ENCODE results near the gene IFNL4. TPM values are rescaled to one million over a fixed set of nuclear protein-coding genes. Genes with fewer than 3 reads are reported as not detected.
A peak's percentile ranks its signal among the peaks of the same experiment; 100 is the strongest.
"Not testable (repeated sequence)": the region's sequence is repeated elsewhere in the genome, so short reads cannot be mapped to it uniquely, and the experiment has no call there.

The IFNL4 gene
- total RNA-seq, 1 experiment from 2014 or later: not detected

DNA sequence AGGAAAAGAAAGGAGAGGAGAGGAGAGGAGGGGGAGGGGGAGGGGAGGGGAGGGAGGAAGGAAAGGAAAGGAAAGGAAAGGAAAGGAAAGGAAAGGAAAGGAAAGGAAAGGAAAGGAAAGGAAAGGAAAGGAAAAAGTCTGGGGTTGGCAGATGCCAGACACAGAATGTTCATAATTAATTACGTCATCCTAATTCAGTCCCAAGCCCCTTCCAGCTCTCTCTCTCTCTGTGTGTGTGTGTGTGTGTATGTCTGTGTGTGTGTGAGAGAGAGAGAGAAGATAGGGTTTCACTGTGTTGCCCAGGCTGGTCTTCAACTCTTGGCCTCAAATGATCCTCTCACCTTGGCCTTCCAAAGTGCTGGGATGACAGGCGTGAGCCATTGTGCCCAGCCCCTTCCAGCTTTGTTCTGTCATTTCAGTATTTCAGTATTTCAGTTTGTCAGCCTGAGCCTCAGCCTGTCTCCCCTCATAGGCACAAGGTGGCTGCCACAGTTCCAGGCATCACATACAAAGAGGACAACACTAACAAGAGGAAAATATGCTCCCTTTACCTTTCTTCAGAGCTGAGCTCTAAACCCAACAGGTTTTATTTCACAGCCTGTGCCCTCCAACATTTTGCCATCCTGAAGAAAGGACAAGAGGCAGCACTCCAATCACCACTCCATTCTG lies 18.4 kb downstream of the IFNL4 start:
- no peak for DNase-seq (ENCODE audit: extremely low read depth, low read depth)

DNA sequence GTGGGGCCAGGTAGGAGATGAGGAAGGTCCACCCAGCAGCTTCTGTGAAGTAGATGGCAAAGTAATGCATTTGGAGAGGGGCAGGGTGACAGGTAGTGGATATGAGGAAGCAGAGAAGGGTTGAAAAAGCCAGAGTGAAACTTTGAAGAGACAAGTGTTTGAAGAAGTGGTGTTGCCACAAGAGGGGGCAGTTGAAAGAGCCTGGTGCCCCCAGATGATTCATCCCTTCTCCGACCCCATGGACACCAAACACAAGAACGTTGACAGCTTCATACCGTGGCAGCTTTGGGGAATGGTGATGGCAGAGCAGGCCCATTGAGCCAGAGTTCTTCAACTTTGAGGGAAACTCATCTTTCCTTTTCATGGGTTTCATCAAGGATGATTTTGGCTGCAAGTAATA lies 23.7 kb downstream of the IFNL4 start:
- DNase-seq (ENCODE audit: extremely low read depth, low read depth): no peak

- DNase-seq (ENCODE audit: extremely low read depth, low read depth): peak; percentile 13
Observed at GRCh38 chr19:39223703-39224279, 24.9 kb downstream of the IFNL4 start.

GRCh38 chr19:39219108-39219507 lies 29.5 kb downstream of the IFNL4 start:
- DNase-seq (ENCODE audit: extremely low read depth, low read depth): not testable (repeated sequence)

GRCh38 chr19:39218230-39219007 lies 30.2 kb downstream of the IFNL4 start:
- no peak for DNase-seq (ENCODE audit: extremely low read depth, low read depth)

DNA sequence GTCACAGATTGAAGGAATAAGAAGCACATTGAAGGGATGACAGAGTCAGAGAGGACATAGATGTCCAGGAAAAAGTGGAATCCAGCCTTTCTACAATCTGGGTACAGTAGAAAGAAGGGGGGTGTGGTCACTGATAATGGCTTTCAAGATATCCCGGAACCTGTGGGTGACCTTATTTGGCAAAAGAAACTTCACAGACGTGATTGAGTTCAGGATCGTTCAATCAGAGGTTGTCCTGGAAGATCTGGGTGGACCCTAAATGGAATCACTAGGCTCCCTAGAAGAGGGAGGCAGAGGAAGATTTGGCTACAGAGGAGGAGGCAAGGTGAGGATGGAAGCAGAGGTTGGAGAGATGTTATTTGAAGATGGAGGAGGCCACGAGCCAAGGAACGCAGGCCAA lies 31.6 kb downstream of the IFNL4 start:
- no peak for DNase-seq (ENCODE audit: extremely low read depth, low read depth)

DNA sequence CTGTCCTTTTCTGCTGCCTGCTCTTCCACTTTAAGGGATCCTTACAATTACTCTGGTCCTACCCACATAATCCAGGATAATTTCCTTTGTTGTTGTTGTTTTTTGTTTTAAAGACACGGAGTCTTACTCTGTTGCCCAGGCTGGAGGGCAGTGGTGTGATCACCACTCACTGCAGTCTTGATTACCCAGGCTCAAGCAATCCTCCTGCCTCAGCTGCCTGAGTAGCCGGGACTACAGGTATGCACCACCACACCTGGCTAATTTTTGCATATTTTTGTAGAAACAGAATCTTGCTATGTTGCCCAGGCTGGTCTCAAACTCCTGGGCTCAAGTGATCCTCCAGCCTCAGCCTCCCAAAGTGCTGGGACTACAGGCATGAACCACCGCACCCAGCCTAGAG lies 33.3 kb downstream of the IFNL4 start:
- DNase-seq (ENCODE audit: extremely low read depth, low read depth): not testable (repeated sequence)

- peak; percentile 17 for DNase-seq (ENCODE audit: extremely low read depth, low read depth)
Observed at GRCh38 chr19:39212375-39212742, 36.3 kb downstream of the IFNL4 start.

GRCh38 chr19:39211731-39212374 lies 36.8 kb downstream of the IFNL4 start:
- DNase-seq (ENCODE audit: extremely low read depth, low read depth): no peak

DNA sequence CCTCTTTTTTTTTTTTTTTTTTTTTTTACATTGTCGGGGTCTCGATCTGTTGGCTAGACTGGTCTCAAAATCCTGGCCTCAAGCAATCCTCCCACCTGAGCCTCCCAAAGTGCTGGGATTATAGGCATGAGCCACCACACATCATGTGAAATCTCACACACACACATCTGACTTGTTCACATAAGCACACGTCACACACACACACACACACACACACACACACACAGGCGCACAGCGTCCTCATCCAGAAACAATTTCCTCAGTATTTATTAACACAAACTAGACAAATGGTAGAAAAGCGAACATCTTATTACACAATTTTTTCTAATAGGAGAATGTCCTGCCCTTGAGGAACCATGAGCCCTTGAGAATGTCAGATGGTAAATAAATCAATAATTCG lies 39.5 kb downstream of the IFNL4 start:
- no peak for DNase-seq (ENCODE audit: extremely low read depth, low read depth)

DNA sequence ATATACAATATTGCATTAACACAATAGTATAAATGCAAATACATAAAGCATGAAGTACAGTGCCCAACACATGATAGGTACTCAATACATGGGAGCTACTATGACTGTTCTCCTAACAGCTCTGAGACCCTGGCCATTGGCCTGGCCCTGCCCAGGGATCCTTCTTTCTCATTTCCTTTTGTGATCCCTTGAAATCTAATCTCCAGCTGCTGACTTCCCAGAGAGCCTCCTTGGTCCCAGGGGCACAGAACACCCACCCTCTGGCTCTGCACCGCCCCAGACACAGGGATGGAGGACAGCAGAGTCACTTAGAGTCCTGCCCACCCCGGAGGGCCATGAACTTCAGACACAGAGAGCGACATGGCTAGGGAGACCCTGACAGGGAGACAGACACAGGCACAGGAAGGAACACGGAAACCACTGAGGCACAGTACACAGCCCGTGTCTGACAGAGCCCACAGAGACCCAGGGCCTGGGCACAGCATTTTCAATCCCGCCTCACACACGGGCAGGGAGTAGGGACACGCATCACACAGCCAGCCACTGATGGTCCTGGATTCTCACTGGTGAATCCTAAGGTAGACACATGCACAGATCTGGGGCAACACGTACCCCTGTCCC lies 40.4 kb downstream of the IFNL4 start:
- DNase-seq (ENCODE audit: extremely low read depth, low read depth): no peak

GRCh38 chr19:39207293-39207836 lies 41.3 kb downstream of the IFNL4 start:
- DNase-seq (ENCODE audit: extremely low read depth, low read depth): no peak

DNA sequence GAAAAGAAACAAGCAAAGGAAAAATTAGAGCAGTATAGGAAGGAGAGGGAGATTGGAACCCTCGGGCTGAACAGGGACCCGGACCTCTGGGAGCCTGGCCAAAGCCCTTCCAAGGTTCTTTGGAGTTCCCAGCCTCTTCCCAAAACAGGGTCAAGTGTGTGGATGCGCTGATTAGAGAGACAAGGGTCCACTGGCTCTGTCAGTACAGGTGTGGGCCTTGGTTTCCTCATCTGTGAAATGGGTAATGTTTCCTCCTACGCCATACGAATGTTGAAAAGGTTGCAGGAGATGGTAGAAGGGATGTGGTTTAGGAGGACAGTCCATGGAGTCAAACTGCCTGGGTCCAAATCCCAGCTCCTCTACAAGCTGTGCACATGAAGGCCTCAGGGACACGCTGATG lies 42.5 kb downstream of the IFNL4 start:
- no peak for DNase-seq (ENCODE audit: extremely low read depth, low read depth)

- no peak for DNase-seq (ENCODE audit: extremely low read depth, low read depth)
Observed at GRCh38 chr19:39205449-39205764, 43.2 kb downstream of the IFNL4 start.

- DNase-seq (ENCODE audit: extremely low read depth, low read depth): no peak
Observed at GRCh38 chr19:39203372-39204341, 45.0 kb downstream of the IFNL4 start, which contains the start of gene SYCN. Gene SYCN (minus strand): TSS chr19:39204263. CDS start chr19:39204254, 9 bp downstream.

DNA sequence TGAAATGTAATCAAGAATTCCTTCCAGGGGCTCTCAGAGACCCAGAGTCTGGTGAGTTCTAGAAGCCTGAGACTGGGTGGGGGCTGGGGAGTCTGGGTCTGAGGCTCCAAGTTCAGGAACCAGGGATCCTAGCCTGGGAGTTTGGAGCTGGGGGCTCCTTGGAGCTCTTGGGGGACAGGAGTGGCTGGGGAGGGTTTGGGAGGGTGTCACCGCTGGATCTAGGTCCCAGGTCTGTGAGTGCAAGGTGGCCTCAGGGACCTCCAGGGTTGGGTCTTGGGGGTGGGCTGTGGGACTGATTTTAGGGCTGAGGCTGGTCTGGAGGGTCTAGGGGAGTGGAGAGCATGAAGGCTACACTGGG lies 45.7 kb downstream of the IFNL4 start:
- DNase-seq (ENCODE audit: extremely low read depth, low read depth): no peak

DNA sequence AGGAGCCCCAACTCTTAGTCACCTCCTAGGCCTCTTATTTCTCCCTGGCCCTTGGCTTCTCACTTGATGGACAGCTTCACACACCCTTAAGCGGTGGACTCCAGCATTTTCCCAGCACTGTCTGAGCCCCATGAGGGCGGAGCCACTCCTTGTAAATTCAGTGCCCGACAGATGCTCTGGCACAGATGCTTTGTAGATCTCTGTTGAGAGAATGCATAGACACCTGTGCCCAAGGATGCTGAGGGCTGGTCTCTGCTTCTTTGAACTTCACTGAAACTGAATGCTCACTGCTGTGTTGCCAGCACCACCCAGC lies 47.9 kb downstream of the IFNL4 start:
- DNase-seq (ENCODE audit: extremely low read depth, low read depth): no peak

DNA sequence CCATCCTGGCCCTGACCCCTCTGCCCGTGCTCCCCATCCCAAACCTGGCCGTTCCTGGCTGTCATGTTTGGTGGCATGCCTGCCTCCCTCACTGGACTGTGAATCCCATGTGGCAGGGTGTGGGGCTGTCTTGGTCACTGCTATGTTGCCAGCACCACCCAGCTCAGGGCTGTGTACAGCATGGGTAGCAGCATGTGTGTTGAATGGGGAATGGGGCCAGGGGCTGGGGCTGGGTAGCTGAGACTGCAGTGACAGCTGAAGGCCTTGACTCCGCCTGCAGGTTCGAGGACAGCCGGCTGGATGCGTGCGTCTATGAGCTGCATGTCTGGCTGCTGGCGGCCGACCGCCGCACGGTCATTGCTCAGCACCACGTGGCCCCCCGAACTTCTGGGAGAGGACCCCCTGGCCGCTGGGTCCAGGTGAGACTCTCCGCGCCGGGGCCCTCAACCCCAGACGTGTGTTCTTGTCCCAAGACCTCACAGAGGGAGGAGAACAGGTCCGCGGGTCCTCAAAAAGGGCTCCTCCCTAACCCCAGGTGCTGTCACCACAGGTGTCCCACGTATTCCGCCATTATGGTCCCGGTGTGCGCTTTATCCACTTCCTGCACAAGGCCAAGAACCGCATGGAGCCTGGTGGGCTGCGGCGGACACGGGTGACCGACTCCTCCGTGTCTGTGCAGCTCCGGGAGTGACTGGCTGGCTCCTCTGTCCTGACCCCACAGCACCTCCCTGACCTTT lies 48.4 kb downstream of the IFNL4 start:
- no peak for DNase-seq (ENCODE audit: extremely low read depth, low read depth)

DNA sequence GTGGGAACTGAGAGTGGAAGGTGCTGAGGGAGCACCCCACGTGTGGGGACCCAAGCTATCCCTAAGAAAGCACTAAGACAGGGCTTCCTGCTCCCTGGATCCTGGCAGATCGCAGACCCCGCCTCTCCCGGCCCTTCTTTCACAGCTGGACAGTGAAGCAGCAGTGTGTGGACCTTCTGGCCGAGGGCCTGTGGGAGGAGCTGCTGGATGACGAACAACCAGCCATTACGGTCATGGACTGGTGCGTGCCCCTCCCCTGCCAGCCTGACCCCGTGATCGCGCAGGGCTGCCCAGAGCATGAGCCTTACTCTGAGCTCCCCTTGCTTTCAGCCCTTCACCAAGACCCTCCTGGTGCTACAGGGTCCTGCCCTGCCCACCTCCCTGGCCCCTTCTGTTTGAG lies 49.6 kb downstream of the IFNL4 start:
- peak; percentile 28 for DNase-seq (ENCODE audit: extremely low read depth, low read depth)

Data from NCI-H460 (cell line).